Fibroblast of the aortic adventitia (primary cell): ENCODE measurements around the gene CEP126. TPM values are rescaled to one million over a fixed set of nuclear protein-coding genes. Genes with fewer than 3 reads are reported as not detected.

Experiments
- DNase-seq: peaks from one replicate; pipeline ENCODE4 v3.0.0-alpha.2; 2010; ENCODE audit warnings: low read depth
- H3K4me3 ChIP-seq: 2 replicates; pipeline ENCODE4 v1.5.1; 2011; ENCODE audit warnings: low read depth, mild to moderate bottlenecking, control low read depth, low read length, moderate library complexity
- total RNA-seq: library from RNA; depleted of rRNA; stranded (reverse); fragments of >200 nt; gene quantifications from 2 replicates; pipeline ENCODE4 v1.2.3, GENCODE V29; 2012; ENCODE audit warnings: low replicate concordance
- TF ChIP-seq, protein P1 (sequence below): IDR thresholded peaks from 2 replicates; pipeline ENCODE4 v1.5.1; 2011; ENCODE audit warnings: mild to moderate bottlenecking, low read length, control low read depth, inconsistent platforms; ENCODE audit not compliant: insufficient read depth

The CEP126 gene
- total RNA-seq, 1 donor, result 3.9 TPM

- TF ChIP-seq, protein P1, sequence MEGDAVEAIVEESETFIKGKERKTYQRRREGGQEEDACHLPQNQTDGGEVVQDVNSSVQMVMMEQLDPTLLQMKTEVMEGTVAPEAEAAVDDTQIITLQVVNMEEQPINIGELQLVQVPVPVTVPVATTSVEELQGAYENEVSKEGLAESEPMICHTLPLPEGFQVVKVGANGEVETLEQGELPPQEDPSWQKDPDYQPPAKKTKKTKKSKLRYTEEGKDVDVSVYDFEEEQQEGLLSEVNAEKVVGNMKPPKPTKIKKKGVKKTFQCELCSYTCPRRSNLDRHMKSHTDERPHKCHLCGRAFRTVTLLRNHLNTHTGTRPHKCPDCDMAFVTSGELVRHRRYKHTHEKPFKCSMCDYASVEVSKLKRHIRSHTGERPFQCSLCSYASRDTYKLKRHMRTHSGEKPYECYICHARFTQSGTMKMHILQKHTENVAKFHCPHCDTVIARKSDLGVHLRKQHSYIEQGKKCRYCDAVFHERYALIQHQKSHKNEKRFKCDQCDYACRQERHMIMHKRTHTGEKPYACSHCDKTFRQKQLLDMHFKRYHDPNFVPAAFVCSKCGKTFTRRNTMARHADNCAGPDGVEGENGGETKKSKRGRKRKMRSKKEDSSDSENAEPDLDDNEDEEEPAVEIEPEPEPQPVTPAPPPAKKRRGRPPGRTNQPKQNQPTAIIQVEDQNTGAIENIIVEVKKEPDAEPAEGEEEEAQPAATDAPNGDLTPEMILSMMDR, result no peak
Observed at GRCh38 chr11:101929294-101929915, 14.6 kb downstream of the CEP126 start.

DNA sequence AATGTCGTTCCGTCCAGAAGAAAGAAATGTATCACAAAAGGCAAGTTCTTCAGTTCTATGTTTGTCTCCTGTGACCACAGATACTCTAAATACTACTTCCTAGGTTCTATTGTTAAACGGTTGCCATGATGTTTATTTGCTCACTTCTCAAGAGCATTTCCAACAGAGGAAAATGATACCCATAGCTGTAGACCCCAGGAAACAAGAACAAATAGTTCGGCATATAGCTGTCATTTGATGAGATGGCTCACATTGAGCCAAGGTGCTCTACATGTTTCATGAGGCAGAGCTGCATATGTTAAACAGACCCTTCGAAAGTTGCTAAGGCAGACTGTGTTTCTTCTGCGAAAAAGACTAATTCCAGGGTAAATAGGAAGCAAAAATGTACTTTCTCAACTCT lies 16.9 kb downstream of the CEP126 start:
- no peak for DNase-seq
- no peak overlapping the region for H3K4me3 ChIP-seq
- TF ChIP-seq, protein P1, result no peak

More at GRCh38 chr11:101929294-101929915, 14.6 kb downstream of the CEP126 start:
- H3K4me3 ChIP-seq, result no peak overlapping the region
- no peak for DNase-seq

DNA sequence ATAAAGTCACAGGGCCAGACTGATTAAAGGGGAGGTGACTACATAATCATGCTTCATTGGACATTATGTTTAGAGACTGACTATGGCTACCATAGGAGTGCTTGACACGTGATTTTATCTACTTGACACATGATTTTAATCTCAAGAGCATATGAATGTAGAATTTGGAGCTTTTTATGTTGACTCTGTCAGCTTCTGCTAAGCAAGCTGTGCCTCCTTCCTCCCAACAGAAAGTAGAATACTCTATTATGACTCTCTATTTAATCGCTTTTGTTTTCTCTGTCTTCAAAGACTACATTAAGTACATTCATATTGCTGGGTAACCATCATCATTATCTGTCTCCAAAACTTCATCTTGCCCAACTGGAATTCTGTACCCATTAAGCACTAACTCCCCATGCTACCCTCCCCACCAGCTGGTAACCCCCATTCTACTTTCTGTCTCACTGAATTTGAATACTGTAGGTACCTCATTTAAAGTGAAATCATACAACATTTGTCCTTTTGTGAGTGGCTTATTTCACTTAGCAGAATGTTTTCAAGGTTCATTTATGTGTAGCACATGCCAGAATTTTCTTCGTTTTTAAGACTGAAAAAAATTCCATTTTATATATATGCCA lies 26.2 kb downstream of the CEP126 start:
- TF ChIP-seq, protein P1, result no peak
- H3K4me3 ChIP-seq, result no peak overlapping the region
- DNase-seq, result no peak

GRCh38 chr11:101944923-101945322 lies 30.1 kb downstream of the CEP126 start:
- H3K4me3 ChIP-seq, result no peak overlapping the region
- no peak for DNase-seq
- TF ChIP-seq, protein P1, result no peak

DNA sequence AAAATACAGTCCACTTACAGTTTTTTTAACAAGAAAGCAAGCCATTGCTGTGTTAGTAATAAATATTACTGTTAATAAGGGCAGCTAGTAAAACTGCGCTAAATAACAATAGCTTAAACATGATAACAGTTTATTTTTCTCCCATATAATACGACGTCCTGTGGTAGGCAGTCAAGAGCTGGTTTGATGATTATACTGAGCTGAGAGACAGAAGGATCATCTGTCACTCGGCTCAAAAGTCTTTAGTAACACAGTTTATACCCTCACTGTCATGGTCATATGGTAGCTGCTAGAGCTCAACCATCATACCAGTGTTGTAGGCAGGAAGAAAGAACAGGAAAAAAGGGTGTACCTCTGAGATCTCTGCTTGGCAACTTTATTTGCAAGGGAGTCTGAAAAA lies 30.6 kb downstream of the CEP126 start:
- TF ChIP-seq, protein P1, result no peak

GRCh38 chr11:101949680-101950220 lies 34.9 kb downstream of the CEP126 start:
- DNase-seq, result no peak
- TF ChIP-seq, protein P1, result no peak
- H3K4me3 ChIP-seq, result no peak overlapping the region

More for the DNA sequence above, 30.6 kb downstream of the CEP126 start:
- no peak for DNase-seq
- no peak overlapping the region for H3K4me3 ChIP-seq

GRCh38 chr11:101955278-101955677 lies 40.5 kb downstream of the CEP126 start:
- TF ChIP-seq, protein P1, result no peak
- no peak for DNase-seq
- H3K4me3 ChIP-seq, result no peak overlapping the region
